A673 (cell line): ENCODE data around the gene MIPOL1. TPM values are rescaled to one million over a fixed set of nuclear protein-coding genes. Genes with fewer than 3 reads are reported as not detected.

Source experiments
- BruUV-seq: library from RNA; stranded (reverse); fragments of 400-500 nt; replicated peaks from 2 replicates; lab custom pipeline; 2021; lab: Mats Ljungman, UMichigan
- CTCF ChIA-PET: fragments of 300-600 bp; sonication (Branson Sonifier 250); formaldehyde crosslinking; loops from one replicate; lab custom pipeline; 2022; ENCODE audit warnings: antibody characterized with exemption; lab: Charles Lee
- POLR2A ChIA-PET: fragments of 300-600 bp; sonication (Branson Sonifier 250); formaldehyde crosslinking; loops from one replicate; lab custom pipeline; 2022; ENCODE audit warnings: antibody characterized with exemption; ENCODE audit not compliant: low non-redundant PET; lab: Charles Lee
- DNase-seq: peaks from one replicate; pipeline ENCODE4 v3.0.0-alpha.2; 2015; ENCODE audit warnings: low spot score
- H3K27ac ChIP-seq: fragments of 200-600 bp; sonication (generic); 2 replicates; pipeline ENCODE4 v1.5.1; 2016; ENCODE audit warnings: mixed run types, low read depth, mild to moderate bottlenecking, mixed read lengths, antibody characterized with exemption, low read length; ENCODE audit not compliant: poor library complexity, severe bottlenecking
- H3K27me3 ChIP-seq: fragments of 200-600 bp; sonication (generic); replicated peaks from 2 replicates; pipeline ENCODE4 v1.6.1; 2017; ENCODE audit warnings: mixed run types, low read depth, mild to moderate bottlenecking, mixed read lengths, antibody characterized with exemption, low read length; ENCODE audit not compliant: insufficient read depth, poor library complexity
- H3K36me3 ChIP-seq: fragments of 200-600 bp; sonication (generic); 2 replicates; pipeline ENCODE4 v1.6.1; 2016; ENCODE audit warnings: mixed run types, mild to moderate bottlenecking, mixed read lengths, antibody characterized with exemption, low read length; ENCODE audit not compliant: insufficient read depth, poor library complexity, severe bottlenecking
- H3K4me1 ChIP-seq: fragments of 200-600 bp; sonication (generic); 2 replicates; pipeline ENCODE4 v1.6.1; 2017; ENCODE audit warnings: mixed run types, mild to moderate bottlenecking, mixed read lengths, antibody characterized with exemption, low read length; ENCODE audit not compliant: insufficient read depth, poor library complexity, severe bottlenecking
- H3K4me3 ChIP-seq: fragments of 200-600 bp; sonication (generic); 2 replicates; pipeline ENCODE4 v1.5.1; 2016; ENCODE audit warnings: low read depth, mixed run types, mild to moderate bottlenecking, mixed read lengths, low read length; ENCODE audit not compliant: poor library complexity, severe bottlenecking
- H3K9me3 ChIP-seq: fragments of 200-600 bp; sonication (generic); 2 replicates; pipeline ENCODE4 v1.6.1; 2016; ENCODE audit warnings: mixed run types, low read depth, mild to moderate bottlenecking, mixed read lengths, antibody characterized with exemption, low read length; ENCODE audit not compliant: poor library complexity, severe bottlenecking
- EZH2 ChIP-seq: fragments of 200-600 bp; sonication (generic); IDR thresholded peaks from 2 replicates; pipeline ENCODE4 v1.6.1; 2017; ENCODE audit warnings: borderline replicate concordance, low read depth, mild to moderate bottlenecking, mixed read lengths, antibody characterized with exemption, low read length; ENCODE audit not compliant: poor library complexity, severe bottlenecking
- intact Hi-C: fragments of 100-400 bp; cut with micrococcal nuclease; formaldehyde crosslinking; loops from one replicate; pipeline ENCODE4 v1.10.0; 2022; ENCODE audit not compliant: unreplicated experiment
- total RNA-seq: library from RNA; stranded (reverse); gene quantifications from 2 replicates; pipeline ENCODE4 v1.2.3, GENCODE V29; 2021
- TF ChIP-seq, protein P1 (sequence below): fragments of 300-800, 200-600 bp; sonication (generic); conservative IDR thresholded peaks from 2 replicates; pipeline ENCODE4 v1.5.1; 2017; ENCODE audit warnings: low read depth, mild to moderate bottlenecking, antibody characterized with exemption, low read length, moderate library complexity, mixed read lengths

The MIPOL1 gene
- total RNA-seq, 1 experiment from 2014 or later: 15.0 TPM

DNA sequence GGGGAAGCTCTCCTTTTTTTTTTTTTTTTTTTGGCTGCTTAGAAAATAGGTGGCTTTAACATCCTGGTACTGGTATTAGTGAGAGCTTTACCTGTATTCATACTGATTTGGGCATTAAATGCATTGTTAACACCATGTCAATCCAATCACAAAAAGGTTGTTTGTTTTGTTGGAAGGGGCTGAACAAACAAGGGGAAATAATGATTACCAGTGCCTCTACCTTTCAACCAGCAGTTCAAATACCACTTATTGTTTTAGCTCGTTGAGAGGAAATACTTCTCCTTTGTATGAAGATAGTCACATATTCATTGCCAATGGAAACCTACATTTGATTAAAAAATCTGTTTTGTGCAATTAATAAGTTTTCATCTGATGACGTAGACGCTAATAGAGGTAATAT lies 72.9 kb downstream of the MIPOL1 start:
- Histone ChIP-seq H3K27me3 (no peaks in the 10 kb centered on the region), H3K4me1 (no peaks in the 10 kb centered on the region), H3K36me3 (no peaks in the 10 kb centered on the region), H3K27ac (no peak overlapping the region), H3K9me3 (no peaks in the 10 kb centered on the region), H3K4me3 (no peak overlapping the region)
- TF ChIP-seq, protein P1, sequence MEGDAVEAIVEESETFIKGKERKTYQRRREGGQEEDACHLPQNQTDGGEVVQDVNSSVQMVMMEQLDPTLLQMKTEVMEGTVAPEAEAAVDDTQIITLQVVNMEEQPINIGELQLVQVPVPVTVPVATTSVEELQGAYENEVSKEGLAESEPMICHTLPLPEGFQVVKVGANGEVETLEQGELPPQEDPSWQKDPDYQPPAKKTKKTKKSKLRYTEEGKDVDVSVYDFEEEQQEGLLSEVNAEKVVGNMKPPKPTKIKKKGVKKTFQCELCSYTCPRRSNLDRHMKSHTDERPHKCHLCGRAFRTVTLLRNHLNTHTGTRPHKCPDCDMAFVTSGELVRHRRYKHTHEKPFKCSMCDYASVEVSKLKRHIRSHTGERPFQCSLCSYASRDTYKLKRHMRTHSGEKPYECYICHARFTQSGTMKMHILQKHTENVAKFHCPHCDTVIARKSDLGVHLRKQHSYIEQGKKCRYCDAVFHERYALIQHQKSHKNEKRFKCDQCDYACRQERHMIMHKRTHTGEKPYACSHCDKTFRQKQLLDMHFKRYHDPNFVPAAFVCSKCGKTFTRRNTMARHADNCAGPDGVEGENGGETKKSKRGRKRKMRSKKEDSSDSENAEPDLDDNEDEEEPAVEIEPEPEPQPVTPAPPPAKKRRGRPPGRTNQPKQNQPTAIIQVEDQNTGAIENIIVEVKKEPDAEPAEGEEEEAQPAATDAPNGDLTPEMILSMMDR: no peak
- TF ChIP-seq EZH2: no peak
- no peak for DNase-seq
- ChIA-PET POLR2A (no interaction called here), CTCF (no interaction called here)
- BruUV-seq: no TSS peak
- intact Hi-C loops: no loop called here

DNA sequence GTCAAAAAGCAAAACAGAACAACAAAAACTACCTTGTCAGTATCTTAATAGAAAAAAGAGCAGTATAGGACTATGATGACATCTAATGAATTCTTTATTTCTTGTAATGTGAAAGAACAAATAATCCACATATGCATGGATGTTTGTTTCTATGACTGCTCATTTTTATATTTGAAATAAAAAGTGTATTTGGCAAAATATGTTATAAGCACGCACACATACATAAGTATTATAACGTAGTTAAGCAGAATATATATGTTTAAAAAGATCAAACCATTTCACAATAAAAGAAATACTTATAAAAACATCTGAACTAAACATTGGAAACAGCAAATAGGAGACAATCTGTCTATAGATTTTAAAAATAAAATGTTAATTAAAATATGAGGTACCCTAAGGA lies 74.8 kb downstream of the MIPOL1 start:
- H3K36me3 ChIP-seq: no peaks in the 10 kb centered on the region
- no peaks in the 10 kb centered on the region for H3K9me3 ChIP-seq
- no peak for DNase-seq
- no peaks in the 10 kb centered on the region for H3K4me1 ChIP-seq
- no TSS peak for BruUV-seq
- H3K27me3 ChIP-seq: no peaks in the 10 kb centered on the region
- intact Hi-C loops: no loop called here
- H3K4me3 ChIP-seq: no peak overlapping the region
- POLR2A ChIA-PET: no interaction called here
- TF ChIP-seq EZH2: no peak
- TF ChIP-seq, protein P1: no peak
- no peak overlapping the region for H3K27ac ChIP-seq
- CTCF ChIA-PET: no interaction called here

DNA sequence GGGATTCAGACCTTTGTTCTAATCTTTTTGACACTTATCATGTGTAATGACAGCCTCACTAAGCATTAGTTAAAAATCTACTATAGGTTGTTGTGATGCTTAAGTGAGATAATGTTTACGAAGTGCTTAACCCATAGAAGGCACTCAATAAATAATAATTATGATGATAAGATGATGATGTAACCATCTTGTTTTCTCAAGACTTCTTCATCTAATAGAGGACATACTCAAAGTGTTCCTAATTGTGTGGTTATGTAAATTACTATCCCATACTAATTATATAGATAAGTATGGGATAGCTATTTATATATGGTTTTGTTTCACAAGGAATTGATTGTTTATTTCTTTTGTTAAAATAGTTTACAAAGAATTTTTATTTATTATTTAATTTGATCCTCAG lies 76.9 kb downstream of the MIPOL1 start:
- no peak overlapping the region for H3K4me3 ChIP-seq
- CTCF ChIA-PET: no interaction called here
- H3K27ac ChIP-seq: no peak overlapping the region
- intact Hi-C loops: no loop called here
- no peaks in the 10 kb centered on the region for H3K4me1 ChIP-seq
- TF ChIP-seq, protein P1: no peak
- no peak for TF ChIP-seq EZH2
- POLR2A ChIA-PET: no interaction called here
- H3K27me3 ChIP-seq: no peaks in the 10 kb centered on the region
- no TSS peak for BruUV-seq
- DNase-seq: no peak
- no peaks in the 10 kb centered on the region for H3K36me3 ChIP-seq
- no peaks in the 10 kb centered on the region for H3K9me3 ChIP-seq
